Measurements from ENCODE around the gene PTPRS. TPM values are rescaled to one million over a fixed set of nuclear protein-coding genes. Genes with fewer than 3 reads are reported as not detected.

The PTPRS gene
- total and polyA plus RNA-seq, 2 of the 8 experiments (the other 6 are each of a cell fraction or from before 2014, with no cell fraction given), result 96.8 to 223 TPM

DNA sequence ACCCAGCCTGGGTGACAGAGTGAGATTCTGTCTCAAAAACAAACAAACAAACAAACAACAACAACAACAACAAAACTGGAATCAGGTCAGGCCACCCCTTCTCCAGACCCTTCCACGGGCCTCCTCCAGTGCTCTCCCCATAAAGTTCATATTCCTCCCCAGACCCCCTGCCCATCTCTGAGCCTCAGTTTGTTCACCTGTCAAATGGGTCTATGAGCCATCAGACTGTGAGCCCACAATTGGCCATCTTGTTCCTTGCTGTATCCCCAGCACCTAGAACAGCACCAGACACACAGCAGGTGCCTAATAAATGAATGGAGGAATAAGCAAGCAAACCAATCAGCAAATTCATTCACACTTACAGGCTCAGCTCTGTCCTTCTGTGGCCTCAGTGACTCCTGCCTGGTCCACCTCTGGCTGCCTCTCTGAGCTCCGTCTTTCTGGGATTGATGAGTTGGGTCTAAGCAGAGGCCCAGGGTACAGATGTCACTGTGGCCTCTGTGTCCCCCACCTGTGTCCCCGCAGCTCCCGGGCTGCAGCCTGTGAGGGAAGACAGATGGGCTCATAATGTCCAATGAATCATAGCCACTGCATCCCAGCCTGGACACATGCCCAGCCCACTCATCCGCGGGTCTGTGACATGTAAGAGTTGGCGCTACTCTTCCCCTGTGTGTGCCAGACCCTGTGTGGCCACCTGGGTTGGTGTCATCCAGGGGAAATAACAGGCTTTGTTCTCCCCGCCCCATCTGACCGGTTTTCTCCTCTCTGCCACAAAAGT lies 19.6 kb upstream of the PTPRS start (continued):
- TF ChIP-seq HDAC2 (IDR thresholded peaks at IDR 0.05; ENCODE audit: borderline replicate concordance in 1 of 2, low read depth in 2 of 2, low read length in 2 of 2) (no peak), NRF1 (IDR thresholded peaks at IDR 0.05; ENCODE audit: low read depth, low read length) (no peak), BCL11A (IDR thresholded peaks at IDR 0.05; ENCODE audit: low read depth in 2 of 2, low read length in 2 of 2) (no peak)

All from H1 (cell line).